GM19324 (cell line): Measurements from ENCODE around the gene DDX24.

Experiments
- ATAC-seq: cut with Tn5 transposase; IDR thresholded peaks from one replicate; pipeline ENCODE4 v1.9.1; 2021; ENCODE audit warnings: mild to moderate bottlenecking, moderate library complexity; ENCODE audit not compliant: unreplicated experiment, low FRiP score

DDX24 gene

DNA sequence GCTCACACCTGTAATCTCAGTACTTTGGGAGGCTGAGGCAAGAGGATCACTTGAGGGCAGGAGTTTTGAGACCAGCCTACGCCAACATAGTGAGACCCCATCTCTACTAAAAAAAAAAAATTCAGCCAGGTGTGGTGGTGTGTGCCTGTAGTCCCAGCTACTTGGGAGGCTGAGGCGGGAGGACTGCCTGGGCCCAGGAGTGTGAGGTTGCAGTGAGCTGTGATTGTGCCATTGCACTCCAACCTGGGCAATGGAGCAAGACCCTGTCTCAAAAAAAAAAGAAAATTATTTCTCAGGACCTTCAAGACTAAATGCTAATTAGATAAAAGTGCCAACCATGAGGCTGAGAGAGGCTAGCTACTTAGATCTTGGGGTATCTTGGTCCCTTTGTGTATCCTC is 31.4 kb downstream of the DDX24 start:
- no peak for ATAC-seq

DNA sequence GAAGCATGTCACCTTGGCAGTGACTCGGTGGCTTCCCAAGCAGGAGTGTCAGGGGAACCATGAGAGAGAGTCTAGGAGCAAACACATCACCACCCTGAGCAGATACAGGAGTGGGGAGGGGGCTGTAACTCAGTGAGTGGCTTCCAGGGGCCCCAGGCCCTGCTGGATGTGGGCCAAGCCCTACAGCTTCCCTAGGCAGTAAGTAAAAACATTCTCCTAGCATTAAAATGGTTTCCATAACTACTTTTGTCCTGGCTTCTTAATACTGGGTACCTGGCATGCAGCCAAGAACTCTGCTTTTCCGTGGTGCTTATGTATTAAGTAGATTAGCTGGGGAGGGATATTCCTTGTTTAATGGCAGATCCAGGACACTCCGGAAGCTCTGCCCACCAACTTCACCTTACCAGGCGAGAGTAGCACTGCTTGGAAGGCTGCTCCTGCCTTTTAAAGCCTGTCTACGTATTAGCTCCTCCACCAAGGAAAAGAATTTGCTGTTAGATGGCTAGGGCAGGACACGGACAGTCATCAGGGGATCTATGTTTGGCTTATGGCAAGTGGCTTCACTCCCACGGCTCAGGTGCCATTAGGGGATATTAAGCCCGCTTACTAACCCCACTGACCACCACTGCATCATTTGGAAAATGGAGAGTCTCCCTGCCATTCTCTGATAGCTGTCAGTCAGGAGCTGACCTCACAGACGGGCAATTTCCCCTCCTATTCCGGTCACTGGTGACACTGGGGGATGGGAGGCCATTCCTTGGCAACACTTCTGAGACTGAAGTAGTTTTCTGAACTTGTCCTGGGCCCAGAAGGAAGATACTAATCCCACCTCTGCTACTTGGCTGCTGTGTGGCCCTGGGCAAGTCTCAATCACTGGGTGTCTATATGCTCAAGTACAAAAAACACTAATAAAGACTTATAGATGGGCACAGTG is 32.0 kb downstream of the DDX24 start:
- ATAC-seq, result no peak

DNA sequence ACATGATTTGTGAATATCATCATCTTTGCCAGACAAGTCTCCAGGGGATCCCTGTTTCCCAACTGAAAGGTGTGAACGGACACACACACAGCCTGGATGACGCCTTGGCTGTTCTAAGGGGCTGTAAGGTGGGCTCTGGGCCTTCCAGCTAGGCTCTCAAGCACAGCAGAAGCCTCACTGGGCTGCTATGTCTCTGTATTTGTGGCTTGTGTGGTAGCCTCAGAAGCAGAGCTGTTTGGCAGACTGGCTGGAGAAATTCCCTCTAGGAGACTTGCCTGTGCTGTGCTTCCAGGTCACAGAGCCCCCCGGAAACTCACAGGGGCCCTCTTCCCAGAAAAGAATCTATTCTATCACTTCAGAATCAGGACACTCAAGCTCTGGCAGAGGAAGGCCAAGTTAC is 33.4 kb downstream of the DDX24 start:
- no peak for ATAC-seq

DNA sequence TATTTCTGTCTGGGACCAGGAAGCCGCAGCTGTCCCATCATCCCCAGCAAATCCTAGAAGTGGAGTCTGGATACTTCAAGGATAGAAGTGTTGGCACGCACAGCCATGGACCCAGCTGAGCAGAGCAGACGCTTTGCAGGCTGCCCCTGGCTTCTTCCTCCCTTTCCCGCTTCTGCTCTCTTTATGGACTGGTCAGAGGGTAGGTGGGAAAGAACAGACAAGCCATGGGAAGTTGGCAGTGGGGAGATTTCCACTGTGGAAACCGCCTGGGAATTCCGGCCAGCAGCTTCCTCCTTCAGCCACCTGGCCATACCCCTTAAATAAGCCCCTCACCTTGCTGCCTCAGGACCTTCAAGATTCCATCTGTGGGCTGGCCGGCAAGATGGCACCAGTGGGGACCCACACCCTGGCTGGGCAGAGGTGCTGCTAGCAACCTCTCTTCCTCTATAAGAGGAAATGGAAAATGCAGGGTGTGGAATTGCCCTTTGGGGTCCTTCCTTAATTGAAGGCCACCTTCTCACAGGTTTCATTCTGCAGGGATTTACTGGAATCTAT is 34.2 kb downstream of the DDX24 start:
- ATAC-seq, result no peak

DNA sequence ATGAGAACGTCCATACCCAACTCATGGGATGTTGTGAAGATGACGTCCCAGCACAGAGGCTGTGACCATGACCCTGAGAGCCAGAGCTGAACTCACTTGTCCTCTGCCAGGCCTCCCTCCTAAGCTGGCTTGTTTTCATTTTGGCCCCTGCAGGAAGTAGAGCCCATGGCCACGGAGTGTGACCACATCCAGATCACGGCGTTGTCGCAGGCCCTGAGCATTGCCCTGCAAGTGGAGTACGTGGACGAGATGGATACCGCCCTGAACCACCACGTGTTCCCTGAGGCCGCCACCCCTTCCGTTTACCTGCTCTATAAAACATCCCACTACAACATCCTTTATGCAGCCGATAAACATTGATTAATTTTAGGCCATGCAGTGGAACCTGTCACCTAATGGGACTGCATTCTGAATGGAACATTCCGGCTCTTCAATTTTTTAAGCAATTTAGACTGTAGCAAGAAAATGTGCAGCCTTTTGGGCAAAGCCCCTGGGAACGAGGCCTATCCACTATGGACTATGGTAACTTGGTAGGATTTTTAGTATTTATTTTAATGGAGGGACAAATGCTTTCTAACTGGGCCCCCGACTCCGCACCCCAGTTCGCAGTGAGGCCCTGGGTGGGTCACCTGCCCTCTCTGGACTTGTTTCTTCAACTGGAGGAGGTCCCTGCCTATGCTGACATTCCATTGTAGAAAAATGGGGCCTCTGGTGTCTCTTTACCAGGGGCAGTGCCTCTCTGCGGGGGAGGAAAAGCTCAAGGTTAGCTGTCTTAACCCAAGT is 35.2 kb downstream of the DDX24 start:
- no peak for ATAC-seq

DNA sequence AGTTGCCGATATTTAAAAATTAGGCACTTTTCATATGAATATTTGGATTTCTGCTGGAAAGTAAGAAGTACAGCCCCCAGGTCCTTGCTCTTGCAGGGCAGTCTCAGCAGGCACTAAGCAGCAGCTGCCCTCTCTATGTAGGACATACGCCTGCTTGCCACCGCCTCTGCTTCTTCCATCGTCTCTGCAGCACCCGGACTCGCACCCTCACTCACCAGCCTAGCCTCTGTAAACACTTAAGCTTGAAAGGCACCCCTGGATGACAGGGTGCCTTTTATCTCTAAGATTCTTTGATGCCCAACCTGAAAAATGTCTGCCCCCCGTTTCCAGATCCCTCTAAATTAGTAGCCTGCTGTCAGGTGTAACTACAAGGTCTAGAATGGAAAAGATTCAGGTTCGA is 35.9 kb downstream of the DDX24 start:
- no peak for ATAC-seq

DNA sequence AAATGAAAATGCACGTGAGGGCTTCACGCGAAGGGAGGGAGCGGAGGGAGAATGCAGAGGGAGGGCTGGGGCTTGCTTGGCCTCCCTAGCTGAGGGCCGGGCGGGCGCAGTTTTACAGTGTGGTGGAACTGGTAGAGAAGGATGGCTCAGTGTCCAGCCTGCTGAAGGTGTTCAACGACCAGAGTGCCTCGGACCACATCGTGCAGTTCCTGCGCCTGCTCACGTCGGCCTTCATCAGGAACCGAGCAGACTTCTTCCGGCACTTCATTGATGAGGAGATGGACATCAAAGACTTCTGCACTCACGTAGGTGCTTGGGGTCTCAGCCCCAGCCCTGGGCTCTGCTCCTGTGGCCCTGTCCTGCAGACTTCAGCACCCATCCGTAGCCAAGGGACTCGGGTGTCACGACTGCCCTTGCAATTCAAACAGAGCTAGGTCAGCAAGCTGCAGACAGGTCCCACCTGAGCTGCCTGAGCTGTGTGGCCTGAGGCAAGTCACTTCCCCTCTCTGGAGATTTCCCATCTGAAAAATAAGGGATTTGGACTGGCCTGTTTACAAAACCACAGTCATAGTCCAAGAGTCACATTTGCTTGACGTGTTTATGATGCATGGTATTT is 36.4 kb downstream of the DDX24 start:
- ATAC-seq, result no peak

DNA sequence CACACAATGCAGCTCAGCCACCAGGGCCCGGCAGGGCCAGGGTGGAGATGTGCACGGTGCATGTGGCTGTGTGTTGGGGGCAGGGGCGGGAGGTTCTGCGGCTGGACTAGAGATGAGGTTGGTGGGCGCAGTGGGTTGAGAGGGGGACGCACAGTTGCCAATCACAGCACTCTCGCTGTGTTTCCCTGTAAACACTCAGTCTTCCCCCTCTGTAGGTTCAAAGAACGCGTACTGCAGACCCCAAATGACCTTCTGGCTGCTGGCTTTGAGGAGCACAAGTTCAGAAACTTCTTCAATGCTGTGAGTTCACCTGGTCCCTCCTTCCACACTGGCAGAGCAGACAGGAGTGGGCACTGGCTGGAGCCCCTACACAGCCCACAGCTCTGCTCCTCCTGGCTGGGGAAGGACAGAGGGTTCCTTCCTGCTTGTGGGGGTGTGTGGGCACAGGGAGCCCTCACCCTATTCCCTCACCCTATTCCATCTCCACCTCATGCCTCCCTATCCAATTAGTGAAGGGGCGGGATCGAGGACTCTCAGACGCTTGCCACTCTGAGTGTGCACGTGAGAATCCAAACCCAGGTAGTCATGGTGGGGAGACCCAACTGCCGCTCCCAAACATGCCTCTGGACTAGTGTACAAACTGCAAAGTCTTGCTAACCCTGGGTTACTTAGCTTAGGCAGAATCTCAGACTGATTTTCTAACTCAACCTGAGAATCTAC is 37.1 kb downstream of the DDX24 start:
- ATAC-seq, result no peak

DNA sequence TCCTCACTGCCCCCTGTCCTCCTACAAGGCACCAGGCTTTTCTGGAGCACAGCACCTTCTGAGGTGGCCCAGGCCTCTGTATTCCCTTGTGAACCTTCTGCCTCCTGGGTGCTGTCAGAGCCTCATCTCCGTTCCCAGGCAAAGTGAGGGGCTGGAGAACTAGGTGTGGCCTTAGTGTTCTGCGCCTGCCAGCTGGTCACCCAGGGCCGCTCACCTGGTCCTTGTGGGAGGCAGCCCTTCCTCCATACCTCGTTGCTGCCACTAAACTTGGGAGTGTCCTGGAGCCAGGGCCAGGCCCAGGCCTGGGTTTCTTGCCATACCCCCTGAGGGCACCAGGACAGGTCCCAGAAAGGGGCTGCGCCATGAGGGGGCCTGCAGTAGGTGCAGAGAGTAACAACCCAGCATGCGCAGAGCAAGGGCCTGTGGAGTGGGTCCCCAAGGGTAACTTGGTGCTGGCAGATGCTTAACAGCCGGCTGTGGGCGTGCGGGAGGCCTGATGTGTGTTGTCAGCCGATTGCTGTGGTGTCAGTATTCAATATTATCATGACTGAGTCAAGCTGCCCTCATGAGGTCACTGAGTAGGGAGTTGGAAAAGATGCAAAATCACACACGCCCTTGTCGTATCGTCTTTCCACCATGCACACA is 37.8 kb downstream of the DDX24 start:
- ATAC-seq, result no peak

DNA sequence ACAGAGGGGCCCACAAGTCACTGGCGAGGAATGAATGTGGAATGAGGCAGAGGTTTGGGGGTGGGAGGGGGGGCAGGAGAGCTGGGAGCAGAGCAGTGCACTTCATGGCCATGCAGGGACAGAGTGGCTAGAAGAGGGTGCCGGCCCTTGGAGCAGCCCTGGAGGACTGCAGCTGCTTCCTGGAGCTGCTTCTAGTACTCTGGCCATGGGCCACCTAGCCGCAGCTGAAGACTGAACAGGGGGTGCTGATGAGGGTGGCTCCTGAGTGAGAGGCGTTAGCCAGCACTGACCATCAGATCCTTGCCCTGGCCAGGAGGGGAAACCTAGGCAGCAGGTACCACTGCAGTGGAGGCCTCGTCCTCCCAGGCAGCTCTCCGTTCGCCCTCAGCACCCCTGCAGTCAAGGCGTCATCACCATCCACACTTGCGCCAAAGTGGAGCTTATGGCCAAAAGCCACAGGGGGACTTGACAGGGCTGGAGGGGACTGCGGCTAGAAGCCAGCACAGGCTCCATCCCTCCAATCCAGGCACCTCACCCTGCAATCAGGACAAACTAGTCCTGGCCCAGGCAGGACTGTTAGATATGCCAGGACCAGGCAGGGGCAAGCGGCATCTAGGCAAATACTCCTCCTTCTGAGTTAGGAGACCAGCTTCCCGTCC is 38.4 kb downstream of the DDX24 start:
- ATAC-seq, result no peak

DNA sequence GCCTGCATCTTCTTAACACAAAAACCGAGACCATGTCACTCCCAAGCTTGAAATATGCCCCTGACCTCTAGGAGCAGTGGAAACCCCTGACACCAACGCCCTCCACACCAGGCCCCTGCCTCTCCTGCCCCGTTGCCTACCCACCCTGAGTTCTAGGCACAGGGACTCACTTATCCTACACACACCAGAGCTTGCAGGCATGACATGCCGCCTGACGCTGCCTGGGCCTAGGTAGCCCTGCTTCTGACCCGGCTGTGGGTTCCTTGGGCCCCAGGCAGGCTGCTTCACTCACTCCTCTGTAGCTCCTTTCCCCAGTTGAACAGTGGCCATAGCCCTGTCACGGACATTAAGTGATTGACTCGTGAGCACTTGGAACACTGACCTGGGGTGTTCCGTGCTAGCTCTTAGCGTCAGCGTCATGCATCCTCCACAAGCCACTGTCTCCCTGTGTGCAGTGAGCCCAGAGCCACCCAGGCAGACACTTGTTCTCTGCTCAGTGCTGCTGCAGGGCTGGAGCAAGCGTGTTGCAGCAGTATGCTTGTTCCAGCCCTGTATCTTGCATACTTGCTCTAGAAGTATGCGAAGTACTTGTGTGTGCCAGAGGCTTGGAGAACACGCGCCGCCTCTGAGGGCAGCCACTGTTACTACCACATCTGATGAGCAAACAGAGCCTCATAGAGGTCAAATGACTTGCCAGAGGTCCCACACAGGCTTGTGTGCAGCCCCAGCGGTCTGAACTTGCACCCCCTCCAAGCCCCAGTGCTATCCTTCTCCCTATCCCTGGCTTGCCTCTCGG is 39.3 kb downstream of the DDX24 start:
- no peak for ATAC-seq

DNA sequence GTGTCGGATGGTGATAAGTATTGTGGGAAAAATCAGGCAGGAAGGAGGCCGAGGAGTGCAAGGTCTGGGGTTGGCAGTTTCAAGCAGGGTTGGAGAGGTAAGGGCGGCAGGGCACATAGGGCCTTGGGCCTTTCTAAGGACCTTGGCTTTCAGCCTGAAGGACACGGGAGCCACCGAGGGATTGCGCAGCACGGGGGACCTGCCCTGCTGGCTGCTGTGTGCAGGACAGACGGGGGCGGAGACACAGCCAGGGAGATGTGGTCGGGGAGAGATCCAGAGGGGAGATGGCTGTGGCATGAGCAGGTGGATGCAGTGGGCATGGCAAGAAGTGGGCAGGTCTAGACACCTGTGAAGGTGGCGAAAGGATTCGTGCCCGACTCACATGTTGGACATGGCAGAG is 40.2 kb downstream of the DDX24 start:
- no peak for ATAC-seq

DNA sequence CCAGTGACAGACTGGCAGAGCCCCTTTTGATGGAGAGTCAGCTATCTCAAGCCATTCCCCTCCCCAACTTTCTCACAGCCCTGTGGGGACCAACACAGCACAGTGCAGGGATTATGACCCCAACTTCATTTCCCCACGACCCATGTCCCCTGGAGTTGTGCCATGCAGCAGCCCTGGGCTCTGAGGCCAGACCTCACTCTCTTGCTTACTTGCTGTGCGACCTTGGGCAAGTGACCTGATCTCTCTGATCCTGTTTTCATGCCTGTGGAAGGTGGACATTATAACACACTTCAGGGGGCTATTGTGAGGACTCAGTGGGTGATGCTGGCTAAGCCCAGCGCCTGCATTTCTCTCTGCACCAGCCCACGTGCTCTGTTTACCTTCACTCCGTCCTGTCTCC is 40.8 kb downstream of the DDX24 start:
- ATAC-seq, result no peak

DNA sequence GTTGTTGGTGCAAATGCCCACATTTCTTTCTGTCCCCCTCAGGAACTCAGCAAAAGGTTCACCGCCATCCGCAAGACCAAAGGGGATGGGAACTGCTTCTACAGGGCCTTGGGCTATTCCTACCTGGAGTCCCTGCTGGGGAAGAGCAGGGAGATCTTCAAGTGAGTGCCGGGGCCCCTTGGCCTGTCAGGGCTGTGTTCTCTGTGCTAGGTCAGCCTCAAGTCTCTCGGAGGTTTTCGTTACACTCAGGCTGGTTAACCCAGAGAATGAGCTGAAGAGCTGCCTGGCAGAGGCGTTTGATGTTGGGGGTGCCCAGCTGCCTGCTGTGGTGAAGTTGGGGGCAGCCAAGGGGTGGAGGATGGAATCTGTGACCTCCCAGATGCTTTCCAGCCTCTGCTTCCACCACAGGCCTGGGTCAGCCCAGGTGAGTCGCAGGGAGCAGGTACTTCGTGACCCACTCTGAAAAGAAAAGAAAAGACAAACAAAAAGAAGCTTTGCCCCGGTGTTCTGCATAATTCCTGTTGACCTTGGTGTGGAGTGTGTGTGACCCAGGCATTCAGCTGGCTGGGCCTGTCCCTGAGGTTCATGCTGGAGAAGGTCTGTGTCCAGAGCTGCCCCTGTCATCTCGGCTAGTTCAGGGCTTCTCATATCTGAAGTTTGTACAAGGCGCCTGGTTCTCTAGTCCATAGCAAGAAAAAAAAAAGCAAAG is 41.9 kb downstream of the DDX24 start:
- no peak for ATAC-seq

DNA sequence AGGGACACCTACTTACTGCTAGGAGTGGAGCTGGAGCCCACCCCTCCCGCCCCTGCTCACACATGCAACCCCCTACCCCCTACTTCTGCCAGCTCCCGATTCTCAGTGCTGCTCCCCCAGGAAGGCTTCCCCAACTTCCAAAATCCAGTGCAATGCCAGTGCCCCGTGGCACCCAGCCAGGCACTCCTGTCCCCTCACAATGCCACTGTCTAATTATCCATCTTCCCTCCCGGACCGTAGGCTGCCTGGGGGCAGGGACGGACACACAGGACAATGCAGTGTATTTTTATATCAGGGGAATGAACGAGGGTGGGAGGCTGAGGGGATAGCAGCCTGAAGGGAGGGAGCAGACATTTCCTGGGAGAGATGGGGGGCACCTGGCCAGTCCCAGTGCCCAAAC is 42.5 kb downstream of the DDX24 start:
- ATAC-seq, result no peak

DNA sequence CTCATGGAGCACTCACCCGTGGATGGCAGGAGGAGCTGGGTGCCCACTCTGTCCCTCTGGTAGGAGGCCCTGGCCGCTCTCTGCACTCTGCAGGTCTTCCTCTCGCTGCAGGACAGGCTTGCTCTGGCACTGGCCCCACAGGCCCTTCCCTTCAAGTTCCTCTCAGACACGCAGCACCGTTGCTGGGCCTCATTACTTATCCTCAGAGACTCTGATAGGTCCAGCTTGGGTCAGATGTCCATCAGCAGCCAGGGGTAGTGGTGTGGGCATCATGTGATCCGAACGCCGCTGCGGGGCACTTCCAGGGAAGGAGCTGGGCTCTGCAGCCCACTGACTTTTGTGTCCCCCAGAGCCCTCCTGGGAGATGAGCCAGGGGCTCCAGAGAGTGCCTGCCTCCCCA is 43.0 kb downstream of the DDX24 start:
- ATAC-seq, result no peak

DNA sequence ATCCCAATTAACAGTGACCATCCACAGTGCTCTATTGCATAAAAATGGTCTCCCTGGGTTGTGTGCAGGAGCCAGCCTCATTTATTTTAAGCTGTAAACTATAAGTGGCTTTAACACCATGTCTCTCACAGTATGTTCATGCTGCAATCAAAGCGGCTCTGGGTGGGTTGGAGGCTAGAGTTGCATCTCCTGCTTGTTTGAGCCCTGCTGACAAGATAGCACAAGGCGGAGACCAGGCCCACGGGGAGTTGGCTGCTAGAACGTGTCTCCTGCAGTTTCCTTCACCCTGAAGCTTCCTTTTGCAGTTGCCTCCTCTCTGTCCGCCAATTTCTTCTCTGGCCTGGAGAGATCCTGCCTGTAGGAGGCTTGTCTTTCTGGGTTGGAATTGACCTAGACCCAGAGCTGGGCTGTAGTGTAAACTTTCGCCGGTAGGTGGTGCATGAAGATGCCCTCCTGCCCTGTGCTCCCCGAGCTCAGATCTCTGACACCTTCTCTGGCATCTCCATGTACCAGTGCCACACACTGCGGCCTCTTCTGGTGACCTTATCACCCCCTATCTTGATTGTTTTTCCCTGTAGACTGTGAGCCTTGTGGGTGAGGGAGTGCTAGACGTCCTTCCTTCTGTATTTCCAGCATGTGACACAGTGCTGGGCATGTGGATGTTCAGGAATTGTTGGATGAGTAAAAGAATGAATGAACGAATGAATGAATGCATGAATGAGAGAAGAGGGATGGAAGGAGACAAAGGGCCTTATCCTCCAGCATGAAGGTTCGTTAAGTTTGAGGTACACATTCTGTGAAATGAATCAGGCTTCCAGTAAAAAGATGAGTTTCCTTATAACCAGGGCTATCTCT is 44.5 kb downstream of the DDX24 start:
- peak; percentile 77 for ATAC-seq
